Glutamatergic neuron (in vitro differentiated cells): Measurements from ENCODE around the gene CDC25B. TPM values are rescaled to one million over a fixed set of nuclear protein-coding genes. Genes with fewer than 3 reads are reported as not detected.

Experiments
- DNase-seq: peaks from one replicate; pipeline ENCODE4 v3.0.0; 2022
- H3K27ac Mint-ChIP-seq: one replicate; pipeline ENCODE4 v1.8.0; 2020; ENCODE audit warnings: mild to moderate bottlenecking, mixed read lengths, inconsistent platforms; ENCODE audit not compliant: unreplicated experiment
- H3K27me3 Mint-ChIP-seq: one replicate; pipeline ENCODE4 v1.8.0; 2020; ENCODE audit warnings: mild to moderate bottlenecking, moderate library complexity, mixed read lengths, inconsistent platforms; ENCODE audit not compliant: unreplicated experiment
- H3K36me3 Mint-ChIP-seq: one replicate; pipeline ENCODE4 v1.8.0; 2020; ENCODE audit warnings: mild to moderate bottlenecking, mixed read lengths, inconsistent platforms; ENCODE audit not compliant: unreplicated experiment
- H3K4me1 Mint-ChIP-seq: one replicate; pipeline ENCODE4 v1.8.0; 2020; ENCODE audit warnings: mild to moderate bottlenecking, low read depth, mixed read lengths, inconsistent platforms; ENCODE audit not compliant: unreplicated experiment
- H3K4me3 Mint-ChIP-seq: one replicate; pipeline ENCODE4 v1.8.0; 2020; ENCODE audit warnings: mild to moderate bottlenecking, mixed read lengths, inconsistent platforms; ENCODE audit not compliant: unreplicated experiment
- H3K9me3 Mint-ChIP-seq: one replicate; pipeline ENCODE4 v1.8.0; 2020; ENCODE audit warnings: mild to moderate bottlenecking, moderate library complexity, mixed read lengths, inconsistent platforms; ENCODE audit not compliant: unreplicated experiment
- CTCF ChIP-seq: fragments of 200-600 bp; sonication (generic); IDR thresholded peaks from one replicate; pipeline ENCODE4 v1.5.0; 2021; ENCODE audit not compliant: partially characterized antibody, unreplicated experiment
- total RNA-seq: library from RNA; stranded (reverse); fragmentation: NEBNext Ultra II Directional; extraction: Animal tissue kit (Norgen Biotek cat#: 25700); gene quantifications from one replicate; pipeline ENCODE4 v1.2.1, GENCODE V29; 2021; ENCODE audit not compliant: unreplicated experiment

The CDC25B gene
- total RNA-seq, 1 donor from 2014 or later: 27.6 TPM

- Mint-ChIP-seq H3K36me3 (no peaks in the 10 kb centered on the region), H3K4me1 (peaks cover 11% of the 10 kb centered on the region), H3K4me3 (peak within 1 kb of the TSS; percentile 82), H3K9me3 (peaks cover 6% of the 10 kb centered on the region), H3K27me3 (peaks cover 16% of the 10 kb centered on the region), H3K27ac (no peak within 1 kb of the TSS)
- TF ChIP-seq CTCF: peak; percentile 44
- peak; percentile 77 for DNase-seq
These were observed 14.8 kb upstream of the CDC25B start, which contains the start of gene SPEF1 for GRCh38 chr20:3781153-3781910. Gene SPEF1 (minus strand): TSS chr20:3781448. CDS start chr20:3781287, 161 bp downstream.

- H3K4me3 Mint-ChIP-seq: peak overlapping the region; percentile 34
- H3K27me3 Mint-ChIP-seq: peaks cover 11% of the 10 kb centered on the region
- H3K36me3 Mint-ChIP-seq: no peaks in the 10 kb centered on the region
- peaks cover 11% of the 10 kb centered on the region for H3K4me1 Mint-ChIP-seq
- peaks cover 5% of the 10 kb centered on the region for H3K9me3 Mint-ChIP-seq
- H3K27ac Mint-ChIP-seq: no peak overlapping the region
- TF ChIP-seq CTCF: no peak
- no peak for DNase-seq
These were observed 13.5 kb upstream of the CDC25B start for GRCh38 chr20:3782597-3782996.

- Mint-ChIP-seq H3K9me3 (peaks cover 5% of the 10 kb centered on the region), H3K27me3 (peaks cover 11% of the 10 kb centered on the region), H3K36me3 (no peaks in the 10 kb centered on the region), H3K4me1 (peaks cover 11% of the 10 kb centered on the region), H3K27ac (no peak overlapping the region), H3K4me3 (peak overlapping the region; percentile 34)
- DNase-seq: no peak
- no peak for TF ChIP-seq CTCF
These were observed 13.0 kb upstream of the CDC25B start for GRCh38 chr20:3783068-3783489.

GRCh38 chr20:3783511-3784195, 12.5 kb upstream of the CDC25B start:
- Mint-ChIP-seq H3K4me1 (peaks cover 11% of the 10 kb centered on the region), H3K36me3 (no peaks in the 10 kb centered on the region), H3K27me3 (peaks cover 12% of the 10 kb centered on the region), H3K27ac (no peak overlapping the region), H3K4me3 (no peak overlapping the region), H3K9me3 (peaks cover 5% of the 10 kb centered on the region)
- no peak for DNase-seq
- no peak for TF ChIP-seq CTCF
